DND-41 (cell line): ENCODE measurements around the gene PRELID2.

ENCODE experiments used
- EZH2 ChIP-seq: IDR thresholded peaks from 3 replicates; pipeline ENCODE4 v1.6.1; 2012; ENCODE audit warnings: borderline replicate concordance, low read depth, mild to moderate bottlenecking, moderate library complexity, low read length, inconsistent platforms; ENCODE audit not compliant: severe bottlenecking
- TF ChIP-seq, protein P1 (sequence below): IDR thresholded peaks from 2 replicates; pipeline ENCODE4 v1.5.1; 2012; ENCODE audit warnings: borderline replicate concordance, low read length, moderate library complexity, mild to moderate bottlenecking; ENCODE audit not compliant: poor library complexity, severe bottlenecking; ENCODE audit errors: extremely low read depth

DNA sequence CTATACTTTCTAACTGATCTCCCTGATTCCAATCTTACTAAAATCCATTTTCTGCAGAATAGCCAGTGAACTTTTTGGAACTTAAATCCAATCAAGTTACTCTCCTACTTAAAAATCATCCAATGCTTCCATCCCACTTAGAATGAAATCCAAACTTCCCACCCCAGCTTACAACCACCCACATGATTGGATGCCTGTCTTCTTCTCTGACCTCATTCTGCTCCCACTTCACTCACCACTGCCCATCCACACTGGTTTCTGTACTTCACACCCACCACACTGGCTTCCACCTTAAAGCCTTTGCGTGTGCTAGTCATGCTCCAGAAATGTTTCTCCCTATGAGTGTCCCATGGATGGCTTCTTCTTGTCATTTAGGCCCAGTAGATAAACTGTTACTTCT is 119.7 kb downstream of the PRELID2 start:
- TF ChIP-seq, protein P1, sequence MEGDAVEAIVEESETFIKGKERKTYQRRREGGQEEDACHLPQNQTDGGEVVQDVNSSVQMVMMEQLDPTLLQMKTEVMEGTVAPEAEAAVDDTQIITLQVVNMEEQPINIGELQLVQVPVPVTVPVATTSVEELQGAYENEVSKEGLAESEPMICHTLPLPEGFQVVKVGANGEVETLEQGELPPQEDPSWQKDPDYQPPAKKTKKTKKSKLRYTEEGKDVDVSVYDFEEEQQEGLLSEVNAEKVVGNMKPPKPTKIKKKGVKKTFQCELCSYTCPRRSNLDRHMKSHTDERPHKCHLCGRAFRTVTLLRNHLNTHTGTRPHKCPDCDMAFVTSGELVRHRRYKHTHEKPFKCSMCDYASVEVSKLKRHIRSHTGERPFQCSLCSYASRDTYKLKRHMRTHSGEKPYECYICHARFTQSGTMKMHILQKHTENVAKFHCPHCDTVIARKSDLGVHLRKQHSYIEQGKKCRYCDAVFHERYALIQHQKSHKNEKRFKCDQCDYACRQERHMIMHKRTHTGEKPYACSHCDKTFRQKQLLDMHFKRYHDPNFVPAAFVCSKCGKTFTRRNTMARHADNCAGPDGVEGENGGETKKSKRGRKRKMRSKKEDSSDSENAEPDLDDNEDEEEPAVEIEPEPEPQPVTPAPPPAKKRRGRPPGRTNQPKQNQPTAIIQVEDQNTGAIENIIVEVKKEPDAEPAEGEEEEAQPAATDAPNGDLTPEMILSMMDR, result no peak
- TF ChIP-seq EZH2, result no peak
